ENCODE data around the gene PHF8. TPM values are rescaled to one million over a fixed set of nuclear protein-coding genes. Genes with fewer than 3 reads are reported as not detected.

The PHF8 gene
- total RNA-seq, 2 experiments from 2014 or later = 39.6 to 41.3 TPM

Other genes with a start within 250 kb of the PHF8 start
- 10 to 100 TPM; 12.1 to 12.3 TPM for gene FAM120C, start 138.8 kb upstream of the PHF8 start, total RNA-seq

Data from activated CD4-positive, alpha-beta T cell treated with anti-CD3 and anti-CD28 coated beads, Interleukin-2, amount 10 ng/mL, durations not matched to agents 7 days and 5 days (primary cell).